ENCODE data around the gene METTL18. TPM values are rescaled to one million over a fixed set of nuclear protein-coding genes. Genes with fewer than 3 reads are reported as not detected.

Gene METTL18
- total RNA-seq, 2 donors from 2014 or later = 6.7 to 7.3 TPM

GRCh38 chr1:169829671-169830070 lies 35.0 kb upstream of the METTL18 start:
- no peaks in the 10 kb centered on the region for H3K27me3 Mint-ChIP-seq (ENCODE audit: insufficient read depth)
- Histone ChIP-seq H3K36me3 (ENCODE audit: control insufficient read depth, insufficient read depth, low read length) (peaks cover 65% of the 10 kb centered on the region), H3K27me3 (ENCODE audit: control insufficient read depth, insufficient read depth, low read length, poor library complexity, severe bottlenecking) (no peaks in the 10 kb centered on the region), H3K27ac (ENCODE audit: low read depth, low read length) (no peak overlapping the region), H3K4me1 (ENCODE audit: control insufficient read depth, insufficient read depth, low read length) (no peaks in the 10 kb centered on the region), H3K4me3 (ENCODE audit: low read length) (no peak overlapping the region), H3K9ac (ENCODE audit: extremely low read depth, low read length, poor library complexity, severe bottlenecking) (no peak overlapping the region), H3K9me3 (ENCODE audit: control insufficient read depth, low read length) (no peaks in the 10 kb centered on the region)
- TF ChIP-seq CTCF (conservative IDR thresholded peaks at IDR 0.05) = no peak
- H3K9me3 Mint-ChIP-seq = no peaks in the 10 kb centered on the region
- DNase-seq = no peak
- no peak overlapping the region for H3K4me3 Mint-ChIP-seq
- H3K36me3 Mint-ChIP-seq (ENCODE audit: low read depth) = peaks cover 51% of the 10 kb centered on the region
- H3K4me1 Mint-ChIP-seq = no peaks in the 10 kb centered on the region
- H3K27ac Mint-ChIP-seq = no peak overlapping the region
- no CpG with 5 or more reads among the region's 1 CpG for WGBS, 2 experiments (ENCODE audit: insufficient coverage in 1 of 2, insufficient read length in 1 of 2)

- H3K27ac ChIP-seq (ENCODE audit: low read depth, low read length) = no peak overlapping the region
- peaks cover 3% of the 10 kb centered on the region for H3K9me3 Mint-ChIP-seq
- H3K9me3 ChIP-seq (ENCODE audit: control insufficient read depth, low read length) = peaks cover 3% of the 10 kb centered on the region
- no peaks in the 10 kb centered on the region for H3K4me1 ChIP-seq (ENCODE audit: control insufficient read depth, insufficient read depth, low read length)
- TF ChIP-seq CTCF (conservative IDR thresholded peaks at IDR 0.05) = no peak
- H3K36me3 Mint-ChIP-seq (ENCODE audit: low read depth) = peaks cover 40% of the 10 kb centered on the region
- H3K27ac Mint-ChIP-seq = no peak overlapping the region
- peaks cover 32% of the 10 kb centered on the region for H3K36me3 ChIP-seq (ENCODE audit: control insufficient read depth, insufficient read depth, low read length)
- 86 to 92% methylated on average over 3 of the region's 3 CpGs for WGBS, 2 experiments (ENCODE audit: insufficient coverage in 1 of 2, insufficient read length in 1 of 2)
- no peak overlapping the region for H3K4me3 ChIP-seq (ENCODE audit: low read length)
- H3K27me3 Mint-ChIP-seq (ENCODE audit: insufficient read depth) = no peaks in the 10 kb centered on the region
- H3K27me3 ChIP-seq (ENCODE audit: control insufficient read depth, insufficient read depth, low read length, poor library complexity, severe bottlenecking) = no peaks in the 10 kb centered on the region
- no peaks in the 10 kb centered on the region for H3K4me1 Mint-ChIP-seq
- H3K4me3 Mint-ChIP-seq = no peak overlapping the region
- DNase-seq = no peak
- H3K9ac ChIP-seq (ENCODE audit: extremely low read depth, low read length, poor library complexity, severe bottlenecking) = no peak overlapping the region
These were observed 29.4 kb upstream of the METTL18 start for GRCh38 chr1:169824153-169824552.

- Mint-ChIP-seq H3K36me3 (ENCODE audit: low read depth) (peaks cover 50% of the 10 kb centered on the region), H3K27ac (no peak overlapping the region), H3K4me1 (no peaks in the 10 kb centered on the region), H3K4me3 (no peak overlapping the region), H3K27me3 (ENCODE audit: insufficient read depth) (no peaks in the 10 kb centered on the region), H3K9me3 (peaks cover 16% of the 10 kb centered on the region)
- Histone ChIP-seq H3K9ac (ENCODE audit: extremely low read depth, low read length, poor library complexity, severe bottlenecking) (no peak overlapping the region), H3K9me3 (ENCODE audit: control insufficient read depth, low read length) (peaks cover 25% of the 10 kb centered on the region), H3K27me3 (ENCODE audit: control insufficient read depth, insufficient read depth, low read length, poor library complexity, severe bottlenecking) (no peaks in the 10 kb centered on the region), H3K4me3 (ENCODE audit: low read length) (no peak overlapping the region), H3K36me3 (ENCODE audit: control insufficient read depth, insufficient read depth, low read length) (peaks cover 37% of the 10 kb centered on the region), H3K4me1 (ENCODE audit: control insufficient read depth, insufficient read depth, low read length) (no peaks in the 10 kb centered on the region), H3K27ac (ENCODE audit: low read depth, low read length) (no peak overlapping the region)
- TF ChIP-seq CTCF (conservative IDR thresholded peaks at IDR 0.05) = no peak
- DNase-seq = no peak
- 83 to 98% methylated on average over 2 to 7 of the region's 7 CpGs for WGBS, 2 experiments (ENCODE audit: insufficient coverage in 1 of 2, insufficient read length in 1 of 2)
These were observed 26.8 kb upstream of the METTL18 start for GRCh38 chr1:169821500-169821899.

Data from endodermal cell (in vitro differentiated cells).